ENCODE measurements around the gene WDFY3.

WDFY3 gene

DNA sequence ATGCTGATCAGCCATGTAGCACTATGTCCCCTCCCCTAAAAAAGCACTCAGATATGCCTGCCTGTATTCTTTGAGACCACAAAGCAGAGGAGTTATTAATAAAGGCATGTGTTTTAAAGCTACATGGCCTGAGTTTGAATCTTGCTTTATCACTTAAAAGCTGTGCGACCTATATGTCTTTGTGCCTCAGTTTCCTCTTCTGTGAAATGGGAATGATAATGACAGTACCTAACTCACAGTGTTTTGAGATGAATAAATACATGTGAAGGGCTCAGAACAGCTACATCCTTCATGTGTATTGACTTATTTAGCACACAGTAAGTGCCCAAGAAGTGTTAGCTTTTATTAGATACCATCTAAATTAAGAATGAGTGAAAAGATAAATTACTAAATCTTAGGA, 180.0 kb downstream of the WDFY3 start:
- no peak for DNase-seq

DNA sequence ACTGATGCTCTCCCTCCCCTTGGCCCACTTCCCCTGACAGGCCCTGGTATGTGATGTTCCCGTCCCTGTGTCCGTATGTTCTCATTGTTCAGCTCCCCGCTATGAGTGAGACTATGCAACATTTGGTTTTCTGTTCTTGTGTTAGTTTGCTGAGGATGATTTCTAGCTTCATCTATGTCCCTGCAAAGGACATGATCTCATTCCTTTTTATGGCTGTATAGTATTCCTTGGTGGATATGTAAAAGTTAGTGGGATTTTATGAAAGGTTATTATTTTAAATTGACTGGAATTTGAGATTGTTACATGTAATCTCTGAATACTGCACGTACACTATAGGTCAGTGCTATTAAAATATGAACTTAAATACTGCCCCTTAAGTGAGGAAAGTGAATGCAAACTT, 184.0 kb downstream of the WDFY3 start:
- DNase-seq: no peak

DNA sequence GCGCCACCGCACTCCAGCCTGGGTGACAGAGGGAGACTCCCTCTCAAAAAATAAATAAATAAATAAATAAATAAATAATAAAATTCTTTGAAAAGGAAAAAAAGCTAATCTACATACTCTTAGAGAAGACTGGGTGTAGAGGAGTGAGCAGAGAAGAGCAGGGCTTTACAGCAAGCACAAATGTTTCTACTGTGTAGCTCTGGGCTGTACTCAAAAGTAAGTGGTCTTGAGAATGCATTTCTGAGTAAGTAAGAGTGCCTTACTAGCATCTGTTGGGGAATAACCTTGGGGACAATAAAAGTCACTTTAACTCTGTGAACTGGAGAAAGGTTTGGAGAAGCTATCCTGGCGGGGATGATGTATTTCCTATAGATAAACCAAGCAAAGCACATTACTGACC, 185.8 kb downstream of the WDFY3 start:
- DNase-seq: no peak

DNA sequence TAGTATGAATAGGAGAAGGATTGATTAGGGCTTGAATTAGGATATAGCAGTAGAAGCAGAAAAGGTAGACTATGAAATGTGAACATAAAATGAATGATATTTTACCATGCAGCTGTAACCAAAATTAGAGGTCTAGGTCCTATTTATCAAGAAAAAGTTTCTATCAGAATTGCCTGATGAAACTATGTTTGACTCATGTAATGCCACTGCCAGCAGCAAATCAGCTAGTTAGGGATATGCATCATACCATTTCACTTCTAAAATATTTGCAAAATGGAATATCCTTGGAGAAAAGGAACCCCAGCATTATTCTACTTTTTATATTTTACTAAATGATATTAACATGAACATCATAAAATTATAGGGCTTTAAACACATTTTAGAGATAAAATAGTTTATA, 188.4 kb downstream of the WDFY3 start:
- no peak for DNase-seq

DNA sequence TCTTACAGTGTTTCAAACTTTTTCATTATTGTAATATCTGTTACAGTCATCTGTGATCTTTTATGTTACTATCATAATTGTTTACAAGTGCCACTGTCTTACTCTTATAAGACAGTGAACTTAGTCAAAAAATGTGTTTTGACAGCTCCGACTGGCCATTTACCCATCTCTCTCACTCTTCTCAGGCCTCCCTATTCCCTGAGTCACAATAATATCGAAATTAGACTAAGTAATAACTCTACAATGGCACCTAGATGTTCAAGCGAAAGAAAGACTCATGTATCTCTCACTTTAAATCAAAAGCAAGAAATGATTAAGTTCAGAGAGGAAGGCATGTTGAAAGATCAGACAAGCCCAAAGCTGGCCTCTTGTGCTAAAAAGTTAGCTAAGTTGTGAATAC, 199.3 kb downstream of the WDFY3 start:
- no peak for DNase-seq

DNA sequence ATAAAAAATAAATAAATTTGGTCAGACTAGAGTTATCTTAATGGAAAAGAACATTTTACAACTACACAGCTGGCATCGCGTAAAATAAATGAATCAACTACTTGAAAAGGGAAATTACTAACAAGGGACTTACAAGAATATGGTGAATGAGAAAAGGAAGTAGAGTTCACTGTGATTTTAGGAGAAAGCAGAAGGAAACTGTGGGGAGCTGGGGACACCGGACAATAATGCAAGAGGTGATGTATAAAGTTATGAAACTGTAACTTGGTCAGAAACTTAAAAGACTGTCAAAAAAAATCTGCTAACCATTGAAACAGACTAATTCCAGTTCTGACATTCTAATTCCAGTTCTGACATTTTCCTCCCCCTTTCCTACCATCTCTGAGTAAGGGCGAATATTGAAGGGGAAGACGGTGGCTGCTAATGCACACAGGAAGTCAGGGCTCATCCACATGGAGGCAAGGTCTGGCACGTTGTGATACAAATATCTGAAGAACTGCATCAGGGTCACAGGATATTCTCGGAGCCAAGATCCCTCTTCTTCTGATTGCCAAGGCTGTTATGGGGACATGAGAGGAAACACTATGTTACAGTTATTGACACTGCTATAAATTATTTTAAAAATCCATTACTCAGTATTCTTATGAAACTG, 213.0 kb downstream of the WDFY3 start:
- no peak for DNase-seq

DNA sequence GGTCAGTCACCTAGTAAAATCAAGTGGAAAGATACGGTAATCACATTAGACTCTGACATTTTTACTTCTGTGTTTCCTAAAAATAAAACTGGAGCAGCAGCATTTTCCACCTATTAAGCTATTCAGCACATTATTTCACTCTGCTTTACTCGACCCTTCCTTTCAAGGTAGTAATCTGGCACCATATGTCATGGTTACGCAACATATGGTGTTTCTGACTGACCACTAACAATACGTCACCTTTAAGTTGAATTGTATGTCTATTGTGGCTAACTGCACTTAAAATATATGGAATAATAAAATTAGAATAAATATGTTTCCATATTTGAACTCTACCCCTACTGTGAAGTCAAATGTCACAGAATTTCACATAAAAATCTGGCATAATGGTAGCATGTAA, 214.8 kb downstream of the WDFY3 start:
- DNase-seq: no peak

DNA sequence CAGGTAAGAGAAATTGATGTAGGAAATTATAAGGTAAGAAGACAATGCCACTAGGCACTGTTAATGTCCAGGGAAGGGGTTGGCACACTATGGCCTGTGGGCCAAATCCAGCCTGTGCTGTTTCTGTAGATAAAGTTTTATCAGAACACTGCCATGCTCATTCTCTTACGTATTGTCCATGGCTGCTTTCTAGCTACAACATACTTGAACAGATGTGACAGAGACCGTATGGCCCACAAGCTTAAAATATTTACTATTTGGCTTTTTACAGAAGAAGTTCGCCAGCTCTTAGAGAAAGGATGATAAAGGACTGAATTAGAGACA, 215.6 kb downstream of the WDFY3 start:
- DNase-seq: no peak

DNA sequence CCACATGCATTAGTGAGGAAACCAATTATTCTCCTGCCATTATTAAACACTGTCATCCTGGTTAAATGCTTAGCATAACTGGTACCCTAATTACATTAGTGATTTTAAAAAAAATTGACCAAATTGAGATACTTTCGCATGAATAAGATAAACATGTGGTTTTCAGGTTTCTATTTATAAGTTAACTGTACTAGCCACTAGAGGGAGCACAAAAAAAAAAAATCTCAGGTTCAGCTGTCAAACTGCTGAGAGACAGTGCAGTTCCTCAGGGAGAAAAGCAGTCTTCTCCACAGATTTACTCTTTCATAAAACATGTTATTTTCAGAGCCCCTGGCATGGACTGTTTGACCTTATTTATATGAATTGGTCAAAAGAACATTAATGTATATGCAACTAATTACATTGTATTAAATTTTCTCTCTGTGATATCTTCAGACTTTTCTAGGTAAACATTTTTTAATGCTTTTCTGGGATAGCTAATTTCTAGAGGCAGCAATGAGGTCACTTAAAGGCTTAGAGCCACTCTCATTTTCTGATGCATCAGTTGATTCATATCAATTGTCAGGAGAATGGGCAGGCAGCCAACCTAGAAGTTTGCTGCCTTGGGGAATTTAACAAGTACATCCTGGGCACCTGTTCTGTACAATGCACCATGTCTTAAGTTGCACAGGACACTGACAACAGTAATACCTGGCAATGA, 216.1 kb downstream of the WDFY3 start:
- DNase-seq: no peak

DNA sequence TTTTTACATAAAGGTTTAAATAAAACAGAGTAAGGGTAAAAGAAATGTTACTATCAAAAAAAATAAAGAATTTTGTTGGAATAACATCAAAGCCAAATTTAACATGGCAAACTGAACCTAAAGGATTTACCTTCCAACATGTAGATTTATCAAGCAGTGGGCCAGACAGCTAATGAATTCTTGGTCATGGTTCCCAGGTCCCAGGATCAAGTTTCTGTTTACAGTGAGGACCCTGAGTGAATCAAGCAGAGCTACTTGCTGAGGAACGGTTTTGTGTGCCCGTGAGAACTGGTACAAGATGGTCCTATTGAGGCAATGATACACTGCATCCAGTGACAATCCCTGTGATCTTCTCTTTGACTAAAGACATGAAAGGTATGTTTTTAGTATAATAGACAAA, 226.4 kb downstream of the WDFY3 start:
- DNase-seq: no peak

DNA sequence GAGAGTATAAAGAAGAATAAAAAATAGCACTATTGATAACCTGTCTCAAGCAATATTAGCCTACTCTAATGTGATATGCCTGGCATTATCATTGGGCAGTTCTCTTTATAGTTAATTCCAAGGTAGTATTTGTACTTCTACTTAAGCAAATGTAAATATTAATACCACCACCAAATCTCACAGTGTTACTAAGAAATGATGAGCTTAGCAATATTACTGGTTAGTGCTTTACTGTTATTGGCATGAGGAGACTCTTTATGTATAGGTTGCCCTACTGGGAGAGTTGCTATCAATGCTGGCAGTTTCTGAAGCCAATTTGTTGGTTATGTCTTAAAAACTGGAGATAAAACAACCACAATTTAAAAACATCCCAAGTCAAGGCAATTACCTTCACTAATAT, 227.9 kb downstream of the WDFY3 start:
- DNase-seq: no peak

DNA sequence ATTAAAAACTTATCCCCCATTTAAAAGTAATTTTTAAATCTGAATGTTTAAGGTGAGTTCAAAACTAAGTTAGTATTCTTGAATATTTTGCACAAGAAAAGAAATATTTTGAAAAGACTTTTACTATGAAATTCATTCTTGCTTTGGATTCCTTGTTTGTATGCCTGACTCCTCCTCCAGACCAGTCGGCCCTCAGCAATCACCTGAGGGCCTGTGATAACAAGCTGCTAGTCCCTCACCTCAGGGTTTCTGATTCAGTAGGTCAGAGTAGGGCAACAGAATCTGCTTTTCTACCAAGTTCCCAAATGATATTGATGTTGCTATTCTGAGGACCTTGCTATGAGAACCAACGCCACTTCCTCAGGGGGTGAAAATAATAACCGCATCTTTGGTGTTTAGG, 228.8 kb downstream of the WDFY3 start:
- DNase-seq: no peak

DNA sequence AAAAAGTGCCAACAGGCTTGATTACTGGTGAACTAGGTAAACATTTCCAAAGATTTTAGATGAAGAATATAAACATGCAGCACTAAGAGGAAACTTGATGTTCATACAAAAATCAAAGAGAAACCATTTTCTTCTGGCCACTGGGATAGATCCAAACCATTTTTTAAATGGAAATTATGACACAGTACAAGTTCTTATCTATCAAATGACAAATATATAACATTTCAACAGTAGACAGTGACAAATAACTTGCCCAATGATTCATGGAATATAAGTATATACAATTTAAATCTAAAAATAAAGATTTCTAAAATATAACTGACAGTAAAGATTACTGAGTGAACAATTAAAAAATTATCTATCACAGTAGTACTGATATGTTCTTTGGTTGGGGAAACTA, 232.5 kb downstream of the WDFY3 start:
- no peak for DNase-seq

DNA sequence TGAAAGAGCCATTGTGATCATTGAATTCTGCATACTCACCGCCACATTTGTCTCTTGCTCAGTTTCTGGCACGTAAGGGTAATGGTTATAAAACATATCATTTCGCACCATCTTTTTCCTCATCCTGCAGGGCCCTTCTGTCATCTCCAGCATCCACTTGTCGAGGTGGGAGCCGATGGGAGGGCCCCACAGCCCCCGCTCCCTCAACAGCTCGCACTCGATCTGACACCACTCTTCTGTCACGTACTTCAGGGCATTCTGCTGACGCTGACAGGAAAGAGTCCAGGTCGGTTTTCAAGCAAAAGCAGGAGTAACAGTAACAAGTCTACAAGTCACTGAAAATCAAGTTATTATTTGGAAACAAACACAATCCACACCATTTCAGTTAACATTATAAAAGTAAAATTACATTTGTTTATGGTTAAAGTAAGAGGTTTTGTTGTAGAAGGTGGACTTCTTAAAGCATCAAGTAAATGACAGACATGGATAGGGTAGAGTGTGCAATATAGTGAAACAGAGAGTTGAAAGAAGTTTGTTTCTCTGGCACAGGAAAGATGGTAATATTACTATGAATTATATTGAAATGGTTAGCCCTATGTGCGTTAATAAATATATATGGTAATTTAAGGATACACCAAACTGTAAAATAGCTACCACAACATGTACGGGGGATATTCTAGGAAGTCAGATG, 233.0 kb downstream of the WDFY3 start:
- DNase-seq: no peak

DNA sequence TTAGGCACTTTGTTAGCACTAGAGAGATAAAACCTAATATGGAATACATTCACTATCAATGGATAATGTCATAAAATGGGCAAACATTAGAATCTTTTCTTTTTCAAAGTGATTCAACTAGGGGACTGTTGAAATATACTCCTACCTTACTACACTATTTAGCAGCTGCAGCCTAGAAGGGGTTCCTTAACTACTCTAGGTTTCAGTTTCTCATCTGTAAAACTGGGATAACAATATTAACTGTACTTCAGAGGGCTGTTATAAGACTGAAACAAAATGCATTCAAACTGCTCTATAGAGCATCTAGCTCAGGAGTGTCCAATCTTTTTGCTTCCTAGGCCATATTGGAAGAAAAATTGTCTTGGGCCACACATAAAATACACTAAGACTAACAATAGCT, 236.1 kb downstream of the WDFY3 start:
- DNase-seq: no peak

DNA sequence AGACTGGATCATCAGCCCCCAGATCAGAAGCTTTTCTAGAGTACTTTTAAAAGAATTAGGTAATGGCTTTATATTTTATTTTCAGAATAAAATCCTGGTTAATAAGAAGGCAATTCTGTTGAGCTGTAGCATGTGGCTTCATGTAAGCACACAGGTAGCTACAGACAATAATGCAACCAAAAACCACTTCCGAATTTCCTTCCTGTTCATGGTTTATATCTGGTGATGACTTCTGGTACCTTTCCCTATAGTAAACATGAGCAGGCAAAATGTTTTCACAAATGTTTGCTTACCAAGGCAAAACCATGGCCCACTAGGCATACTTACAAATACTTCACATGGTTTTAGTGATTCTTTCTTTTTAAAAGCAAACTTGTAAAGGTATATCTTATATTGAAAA, 239.0 kb downstream of the WDFY3 start:
- DNase-seq: no peak

DNA sequence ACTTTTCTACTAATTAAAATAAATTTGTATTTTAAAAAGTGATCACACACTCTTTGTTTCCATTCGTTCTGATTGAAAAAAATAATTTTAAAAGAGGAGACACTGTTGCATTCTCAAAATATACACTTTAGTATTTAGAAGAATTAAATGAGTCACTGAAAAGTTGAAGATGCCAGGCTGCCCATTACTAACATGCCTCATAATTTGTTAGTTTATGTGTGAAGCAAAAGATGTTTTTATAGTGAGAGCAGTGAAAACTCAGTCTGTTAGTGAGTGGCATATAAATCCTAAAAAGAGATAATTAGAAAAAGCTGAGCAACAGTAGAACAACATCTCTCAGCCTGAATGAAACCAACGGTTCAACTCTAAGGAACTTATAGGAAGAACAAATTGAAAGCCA, 240.1 kb downstream of the WDFY3 start:
- DNase-seq: no peak

DNA sequence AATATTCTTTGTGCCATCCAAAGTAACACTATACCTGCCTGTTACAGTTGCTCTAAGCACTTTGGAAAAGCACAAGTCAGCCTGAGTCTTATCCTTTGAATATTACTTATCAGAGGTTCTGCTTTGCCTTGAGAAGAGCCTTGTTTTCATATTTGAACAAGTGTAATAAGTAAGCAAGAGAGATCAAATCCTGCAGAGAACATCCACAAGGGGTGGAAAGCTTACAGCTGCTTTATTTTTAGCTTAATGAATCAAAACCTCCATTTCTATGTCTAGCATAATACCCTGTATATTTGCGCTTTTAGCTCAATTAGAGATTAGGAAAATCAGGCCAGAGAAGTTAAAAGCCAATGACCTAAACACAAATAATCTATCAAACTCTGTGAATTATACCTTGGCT, 243.8 kb downstream of the WDFY3 start:
- no peak for DNase-seq

DNA sequence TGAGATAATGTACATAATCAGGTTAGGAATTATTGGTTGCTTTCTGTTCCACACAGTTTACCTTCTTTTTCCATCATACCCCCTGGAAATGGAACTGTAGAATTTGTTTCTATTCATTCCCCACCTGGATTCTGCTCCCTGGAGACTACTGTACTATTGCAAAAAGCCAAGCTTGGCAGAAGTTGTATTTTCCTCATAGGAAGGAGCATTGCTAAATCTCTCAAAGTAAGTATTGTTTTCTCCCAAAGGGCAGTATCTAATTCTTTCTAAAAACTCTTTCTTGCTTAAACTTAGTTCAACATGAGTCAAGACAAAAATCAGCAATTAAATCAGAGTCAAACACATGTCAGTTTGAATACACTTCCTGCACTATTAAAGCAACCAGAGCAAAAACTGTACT, 247.4 kb downstream of the WDFY3 start:
- DNase-seq: no peak

DNA sequence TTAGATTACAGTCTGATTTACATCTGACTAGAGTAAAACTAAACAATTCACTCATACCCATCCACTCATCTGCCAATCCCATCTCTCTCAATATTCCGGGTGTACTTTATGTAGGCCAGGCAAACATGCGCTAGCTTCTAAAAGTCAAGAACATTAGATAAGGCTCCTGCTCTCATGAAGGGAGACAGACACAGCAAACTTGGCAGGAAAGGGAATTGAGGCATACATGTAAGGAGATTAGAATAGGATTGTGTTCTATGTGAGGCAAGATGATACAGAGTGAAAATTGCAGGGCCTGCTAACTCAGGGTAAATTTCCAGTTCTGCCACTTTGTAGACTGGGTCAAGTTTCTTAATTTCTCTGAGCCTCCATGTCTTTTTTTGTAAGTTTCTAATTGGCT, 247.8 kb downstream of the WDFY3 start:
- DNase-seq: no peak

DNA sequence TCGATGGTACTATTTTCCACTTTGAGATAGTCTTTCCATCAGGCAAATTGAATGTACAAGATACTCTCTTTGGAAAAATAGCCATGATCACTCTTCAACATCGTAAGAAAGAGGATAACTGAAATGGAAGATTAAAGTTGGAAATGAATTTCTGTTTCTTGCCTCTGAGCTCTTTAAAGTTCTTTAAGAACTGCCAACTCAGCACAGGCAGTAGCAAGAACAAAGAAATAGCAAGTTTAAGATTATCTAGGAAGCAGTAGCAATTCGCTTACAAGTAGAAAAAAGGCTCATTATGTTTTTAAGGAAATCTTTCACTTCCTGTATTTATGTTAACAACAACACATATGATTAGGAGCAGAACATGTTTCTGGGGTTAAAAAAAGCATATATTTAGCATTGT, 255.9 kb downstream of the WDFY3 start:
- no peak for DNase-seq

DNA sequence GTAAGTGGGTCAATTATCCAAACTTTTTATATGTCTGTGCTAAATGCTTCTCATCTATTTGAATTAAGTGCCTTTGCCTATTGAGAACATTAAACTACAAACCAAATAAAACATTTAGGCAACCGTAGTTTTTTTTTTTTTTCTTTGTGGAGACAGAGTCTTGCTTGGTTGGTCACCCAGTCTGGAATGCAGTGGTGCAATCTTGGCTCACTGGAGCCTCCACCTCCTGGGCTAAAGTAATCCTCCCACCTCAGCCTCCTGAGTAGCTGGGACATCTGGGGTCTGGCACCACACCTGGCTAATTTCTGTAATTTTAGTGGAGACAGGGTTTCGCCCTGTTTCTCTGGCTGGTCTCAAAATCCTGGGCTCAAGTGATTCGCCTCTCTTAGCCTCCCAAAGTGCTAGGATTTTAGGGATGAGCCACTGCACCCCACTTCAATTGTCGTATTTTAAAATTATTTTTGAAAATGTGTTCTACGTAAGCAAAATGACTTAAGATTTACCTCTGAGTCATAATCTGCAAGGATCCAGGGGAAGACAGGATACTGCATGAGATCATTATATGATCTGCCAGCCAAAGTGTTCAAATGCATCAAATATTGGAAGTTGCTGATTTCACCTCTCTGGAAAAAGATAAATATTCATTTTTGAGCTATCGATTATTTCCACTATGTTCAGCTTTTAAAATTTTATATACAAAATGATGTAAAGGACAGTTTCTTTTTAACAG, 257.9 kb downstream of the WDFY3 start:
- DNase-seq: no peak

DNA sequence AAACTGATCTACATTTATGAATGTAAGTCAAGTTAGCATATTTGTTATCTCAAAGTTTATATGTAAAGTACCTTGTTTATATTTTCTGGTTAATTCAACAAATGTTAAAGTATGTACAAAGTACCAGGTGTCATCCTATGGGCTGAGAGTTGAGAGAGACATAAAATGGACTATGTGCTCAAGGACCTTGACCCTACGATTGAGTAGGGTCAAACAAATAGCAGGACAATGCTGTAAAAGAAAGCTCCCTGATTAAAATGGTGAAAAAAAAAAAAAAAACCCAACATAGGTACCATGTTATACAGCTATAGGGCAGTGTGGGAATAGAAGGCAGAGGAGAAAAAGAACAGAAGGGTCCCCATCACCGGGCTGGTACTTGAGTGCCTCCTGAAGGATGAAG, 260.2 kb downstream of the WDFY3 start:
- no peak for DNase-seq
